Cardiac muscle cell (in vitro differentiated cells and primary cell): ENCODE measurements around the gene FAHD1. TPM values are rescaled to one million over a fixed set of nuclear protein-coding genes. Genes with fewer than 3 reads are reported as not detected.

Experiments used
- DNase-seq, 2 donors: peaks; one replicate each; pipeline versions ENCODE4 v3.0.0 to v3.0.0-alpha.2; 2010 to 2017; ENCODE audit warnings: low read depth in 1 of 2, low spot score in 1 of 2
- H3K27ac ChIP-seq: fragments of 200-600 bp; sonication (generic); 2 replicates; pipeline ENCODE4 v1.5.1; 2016
- H3K27me3 ChIP-seq: fragments of 200-600 bp; sonication (generic); 2 replicates; pipeline ENCODE4 v1.6.0; 2016; ENCODE audit warnings: control low read depth
- H3K36me3 ChIP-seq: fragments of 200-600 bp; sonication (generic); 2 replicates; pipeline ENCODE4 v1.5.1; 2016; ENCODE audit warnings: control low read depth
- H3K4me1 ChIP-seq: fragments of 200-600 bp; sonication (generic); 2 replicates; pipeline ENCODE4 v1.8.1; 2017; ENCODE audit warnings: low read depth, mild to moderate bottlenecking, mixed run types
- H3K4me3 ChIP-seq: fragments of 200-600 bp; sonication (generic); 2 replicates; pipeline ENCODE4 v1.5.1; 2016; ENCODE audit warnings: mild to moderate bottlenecking
- H3K9me3 ChIP-seq: fragments of 200-600 bp; sonication (generic); 2 replicates; pipeline ENCODE4 v1.5.1; 2017; ENCODE audit warnings: low read depth, mild to moderate bottlenecking, control low read depth
- polyA plus RNA-seq: library from polyadenylated mRNA; unstranded; fragments of >200 nt; fragmentation: Nextera tagmentation; extraction: Ambion mirVana; gene quantifications from 2 replicates; pipeline ENCODE4 v1.2.1, GENCODE V29; 2016
- total RNA-seq: library from RNA; depleted of rRNA; stranded (reverse); fragments of >200 nt; gene quantifications from 2 replicates; pipeline ENCODE4 v1.2.3, GENCODE V29; 2016
- TF ChIP-seq, protein P1 (sequence below): IDR thresholded peaks from 2 replicates; pipeline ENCODE4 v1.5.1; 2012; ENCODE audit warnings: low read depth, mild to moderate bottlenecking, low read length

FAHD1 gene
- total and polyA plus RNA-seq, 2 experiments from 2014 or later: 55.3 to 73.5 TPM

DNA sequence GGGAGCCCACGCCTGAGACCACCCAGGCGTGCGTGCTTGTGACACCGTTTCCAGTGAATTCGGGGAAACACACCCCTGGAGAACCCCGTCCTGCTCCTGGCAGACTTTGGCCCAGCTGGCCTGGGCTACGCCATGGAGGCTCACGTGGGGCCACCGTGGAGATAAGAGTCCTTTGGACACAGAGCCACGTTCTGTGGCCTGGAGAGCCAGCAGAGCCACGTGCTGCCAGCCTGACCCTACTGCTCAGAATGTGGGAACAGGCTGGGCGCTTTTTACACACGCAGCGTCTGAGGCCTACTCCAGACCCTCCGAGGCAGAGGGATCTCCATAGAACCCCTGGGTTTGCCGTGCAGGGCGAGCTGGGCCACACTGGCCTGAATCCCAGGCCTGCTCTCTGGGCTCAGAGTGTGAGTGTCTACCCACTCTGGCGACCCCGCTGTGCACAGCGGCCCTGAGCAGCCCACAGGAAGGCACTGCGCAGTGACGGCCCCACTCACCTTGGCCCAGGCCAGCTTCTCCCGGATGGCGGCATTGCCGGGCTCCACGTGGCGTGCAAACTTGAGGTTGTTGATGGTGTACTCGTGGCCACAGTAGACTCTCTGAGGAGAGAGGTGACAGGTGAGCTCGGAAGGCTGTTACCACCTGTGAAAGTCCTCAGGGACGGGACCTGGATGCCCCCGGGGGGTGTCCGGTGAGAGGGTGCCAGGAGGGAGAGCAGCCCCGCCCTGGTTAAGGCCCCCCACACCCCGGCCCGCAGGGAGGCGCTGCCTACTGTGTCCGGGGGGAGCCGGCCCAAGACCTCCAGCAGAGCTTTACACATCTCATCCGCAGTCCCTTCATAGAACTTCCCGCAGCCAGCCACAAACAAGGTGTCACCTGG is 10.4 kb upstream of the FAHD1 start:
- peaks cover 20% of the 10 kb centered on the region for H3K36me3 ChIP-seq
- no peaks in the 10 kb centered on the region for H3K27me3 ChIP-seq
- H3K4me1 ChIP-seq: no peaks in the 10 kb centered on the region
- H3K4me3 ChIP-seq: no peak overlapping the region
- no peaks in the 10 kb centered on the region for H3K9me3 ChIP-seq
- H3K27ac ChIP-seq: no peak overlapping the region
- TF ChIP-seq, protein P1, sequence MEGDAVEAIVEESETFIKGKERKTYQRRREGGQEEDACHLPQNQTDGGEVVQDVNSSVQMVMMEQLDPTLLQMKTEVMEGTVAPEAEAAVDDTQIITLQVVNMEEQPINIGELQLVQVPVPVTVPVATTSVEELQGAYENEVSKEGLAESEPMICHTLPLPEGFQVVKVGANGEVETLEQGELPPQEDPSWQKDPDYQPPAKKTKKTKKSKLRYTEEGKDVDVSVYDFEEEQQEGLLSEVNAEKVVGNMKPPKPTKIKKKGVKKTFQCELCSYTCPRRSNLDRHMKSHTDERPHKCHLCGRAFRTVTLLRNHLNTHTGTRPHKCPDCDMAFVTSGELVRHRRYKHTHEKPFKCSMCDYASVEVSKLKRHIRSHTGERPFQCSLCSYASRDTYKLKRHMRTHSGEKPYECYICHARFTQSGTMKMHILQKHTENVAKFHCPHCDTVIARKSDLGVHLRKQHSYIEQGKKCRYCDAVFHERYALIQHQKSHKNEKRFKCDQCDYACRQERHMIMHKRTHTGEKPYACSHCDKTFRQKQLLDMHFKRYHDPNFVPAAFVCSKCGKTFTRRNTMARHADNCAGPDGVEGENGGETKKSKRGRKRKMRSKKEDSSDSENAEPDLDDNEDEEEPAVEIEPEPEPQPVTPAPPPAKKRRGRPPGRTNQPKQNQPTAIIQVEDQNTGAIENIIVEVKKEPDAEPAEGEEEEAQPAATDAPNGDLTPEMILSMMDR: no peak
- DNase-seq: no peak

DNA sequence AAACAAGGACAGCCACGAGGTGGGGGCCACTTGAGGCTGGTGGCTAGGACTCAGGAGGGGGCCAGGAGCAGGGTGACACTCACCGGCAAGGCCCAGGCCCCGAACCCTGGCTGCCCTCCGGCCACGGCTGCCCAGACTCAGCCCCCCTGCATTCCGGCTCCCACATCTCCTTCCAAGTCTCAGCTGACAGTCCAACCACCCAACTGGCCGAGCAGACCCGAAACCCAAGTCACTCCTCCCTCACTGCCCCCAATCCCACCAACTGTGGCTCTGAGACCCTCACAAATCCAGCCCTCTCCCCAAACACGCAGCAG is 9.8 kb upstream of the FAHD1 start:
- Histone ChIP-seq H3K9me3 (no peaks in the 10 kb centered on the region), H3K36me3 (peaks cover 20% of the 10 kb centered on the region)
- DNase-seq: no peak

DNA sequence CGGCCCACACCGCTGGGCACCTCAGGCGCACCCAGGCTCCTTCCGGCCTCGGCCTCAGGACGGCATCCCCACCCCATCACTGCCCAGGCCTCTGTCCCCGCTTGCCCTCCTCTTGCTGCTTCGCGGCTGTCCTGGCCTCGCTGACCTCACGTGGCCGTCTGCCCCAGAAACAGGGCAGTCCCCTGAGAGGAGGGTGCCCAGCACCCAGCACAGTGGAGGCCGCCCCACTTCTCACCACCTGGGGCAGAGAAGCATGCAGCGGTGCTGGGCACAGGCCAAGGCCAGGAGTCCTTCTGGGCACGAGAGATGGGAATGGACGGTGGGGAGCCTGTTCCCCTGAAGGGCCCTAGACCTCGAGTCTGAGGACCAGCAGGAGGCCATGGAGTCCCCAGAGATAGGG is 9.3 kb upstream of the FAHD1 start:
- H3K4me3 ChIP-seq: no peak overlapping the region
- TF ChIP-seq, protein P1: no peak

More for the DNA sequence above, 9.8 kb upstream of the FAHD1 start:
- Histone ChIP-seq H3K27me3 (no peaks in the 10 kb centered on the region), H3K4me3 (no peak overlapping the region), H3K27ac (no peak overlapping the region), H3K4me1 (no peaks in the 10 kb centered on the region)
- TF ChIP-seq, protein P1: no peak

DNA sequence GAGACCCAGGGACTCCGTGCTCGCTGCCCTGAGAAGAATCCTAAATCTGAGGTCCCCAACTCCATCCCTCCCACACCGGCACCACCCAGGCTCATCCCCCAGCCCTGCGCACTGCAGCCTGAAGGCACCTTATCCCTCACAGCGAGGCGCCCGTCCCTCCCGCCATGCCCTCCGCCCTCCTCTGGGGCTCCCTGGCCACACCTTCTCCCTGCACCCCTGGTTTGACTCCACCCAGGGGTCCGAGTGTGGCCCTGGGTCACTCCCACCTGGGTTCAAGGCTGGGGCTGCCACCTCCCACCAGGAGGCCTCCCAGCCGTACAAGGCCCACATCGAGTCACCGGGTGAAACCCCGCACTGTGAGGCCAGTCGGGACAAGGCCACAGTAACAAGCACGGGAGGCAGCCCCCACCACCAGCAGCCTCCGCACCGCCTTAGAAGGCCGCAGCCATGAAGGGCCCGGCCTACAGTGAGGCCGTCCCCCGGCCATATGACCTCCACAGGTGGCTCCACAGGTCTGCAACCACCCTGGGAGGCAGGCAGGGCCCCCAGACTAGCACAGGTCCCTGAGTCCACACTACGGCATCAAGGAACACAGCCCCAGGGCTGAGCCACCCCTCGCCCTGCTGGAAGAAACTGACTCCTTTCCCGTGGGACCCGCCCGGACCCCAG is 8.7 kb upstream of the FAHD1 start:
- no peak overlapping the region for H3K4me3 ChIP-seq
- no peak for DNase-seq
- H3K36me3 ChIP-seq: peaks cover 22% of the 10 kb centered on the region
- TF ChIP-seq, protein P1: no peak
- H3K27ac ChIP-seq: no peak overlapping the region
- no peaks in the 10 kb centered on the region for H3K9me3 ChIP-seq
- H3K4me1 ChIP-seq: no peaks in the 10 kb centered on the region
- H3K27me3 ChIP-seq: no peaks in the 10 kb centered on the region

More for the DNA sequence above, 9.3 kb upstream of the FAHD1 start:
- no peaks in the 10 kb centered on the region for H3K4me1 ChIP-seq
- H3K27ac ChIP-seq: no peak overlapping the region
- DNase-seq: no peak
- peaks cover 22% of the 10 kb centered on the region for H3K36me3 ChIP-seq
- no peaks in the 10 kb centered on the region for H3K27me3 ChIP-seq
- no peaks in the 10 kb centered on the region for H3K9me3 ChIP-seq

DNA sequence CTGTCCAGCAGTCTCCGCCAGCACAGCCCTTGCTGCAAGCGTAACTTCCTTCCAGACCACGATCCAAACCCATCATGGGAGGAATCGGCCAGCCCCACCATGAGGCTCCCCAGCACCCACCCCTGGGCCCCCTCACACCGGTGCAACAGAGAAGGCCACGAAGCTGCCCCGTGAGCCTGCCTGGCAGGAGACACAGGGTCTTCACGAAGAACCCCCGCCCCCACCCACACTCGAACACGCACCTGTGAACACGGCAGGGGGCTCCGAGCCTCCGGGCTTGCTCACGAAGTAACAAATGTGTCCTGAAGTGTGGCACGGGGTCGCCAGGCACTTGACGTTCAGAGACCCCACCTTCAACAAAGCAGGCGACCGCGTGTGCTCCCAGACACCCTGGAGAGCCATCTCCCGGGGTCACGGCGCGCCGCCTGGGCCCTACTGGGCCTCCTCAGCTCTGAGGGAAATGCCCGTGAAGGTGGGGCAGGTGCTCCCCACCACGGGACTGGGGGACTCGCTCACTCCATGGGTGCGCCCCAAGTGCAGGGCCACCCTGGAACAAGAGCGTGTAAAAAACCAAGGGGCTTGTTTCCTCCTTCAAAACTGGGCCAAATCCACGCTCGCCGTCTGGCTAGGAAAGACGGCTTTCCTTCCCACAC is 8.0 kb upstream of the FAHD1 start:
- H3K36me3 ChIP-seq: peaks cover 22% of the 10 kb centered on the region
- H3K4me1 ChIP-seq: no peaks in the 10 kb centered on the region
- H3K4me3 ChIP-seq: no peak overlapping the region
- no peaks in the 10 kb centered on the region for H3K27me3 ChIP-seq
- no peaks in the 10 kb centered on the region for H3K9me3 ChIP-seq
- no peak for DNase-seq
- TF ChIP-seq, protein P1: no peak
- H3K27ac ChIP-seq: no peak overlapping the region
